ENCODE results near the gene PSMC4.

PSMC4 gene

DNA sequence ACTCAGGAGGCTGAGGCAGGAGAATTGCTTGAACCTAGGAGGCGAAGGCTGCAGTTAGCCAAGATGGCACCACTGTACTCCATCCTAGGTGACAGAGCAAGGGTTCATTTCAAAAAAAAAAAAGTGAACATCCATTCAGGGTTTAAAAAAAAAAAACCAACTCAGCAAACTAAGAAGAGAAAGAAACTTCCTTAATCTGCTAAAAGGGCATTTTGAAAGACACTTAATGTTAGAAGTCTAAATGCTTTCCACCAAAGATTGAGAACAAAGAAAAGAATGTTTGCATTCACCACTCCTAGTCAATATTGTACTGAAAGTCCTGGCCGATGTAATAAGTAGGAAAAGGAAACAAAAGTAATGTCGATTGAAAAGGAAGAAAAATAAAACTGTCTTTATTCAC lies 7.1 kb upstream of the PSMC4 start:
- TF ChIP-seq CTCF (IDR thresholded peaks at IDR 0.05) (no peak), ZFX (IDR thresholded peaks at IDR 0.05; ENCODE audit: borderline replicate concordance) (no peak)
- H3K27ac ChIP-seq: no peak overlapping the region

DNA sequence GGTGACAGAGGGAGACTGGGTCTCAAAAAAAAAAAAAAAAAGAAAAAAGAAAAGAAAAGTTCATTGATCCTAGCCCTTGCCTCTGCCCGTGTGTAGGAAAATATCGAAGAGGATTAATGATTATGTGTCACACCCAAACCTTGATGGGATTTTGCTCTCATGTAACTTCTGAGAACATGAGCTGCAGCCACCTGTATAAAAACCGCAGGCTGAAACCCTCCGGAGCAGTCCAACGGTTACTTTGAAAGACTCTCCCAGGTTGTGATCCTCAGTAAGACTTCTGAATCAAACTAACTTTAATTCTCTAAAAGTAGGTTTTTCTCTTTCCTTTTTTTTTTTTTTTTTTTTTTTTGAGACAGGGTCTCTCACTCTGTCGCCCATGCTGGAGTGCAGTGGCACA lies 4.3 kb upstream of the PSMC4 start:
- no peak overlapping the region for H3K27ac ChIP-seq
- TF ChIP-seq ZFX (IDR thresholded peaks at IDR 0.05; ENCODE audit: borderline replicate concordance) (no peak), CTCF (IDR thresholded peaks at IDR 0.05) (no peak)

GRCh38 chr19:39967561-39967960 lies 3.4 kb upstream of the PSMC4 start:
- TF ChIP-seq CTCF (IDR thresholded peaks at IDR 0.05): no peak
- TF ChIP-seq ZFX (IDR thresholded peaks at IDR 0.05; ENCODE audit: borderline replicate concordance): no peak
- H3K27ac ChIP-seq: no peak overlapping the region

DNA sequence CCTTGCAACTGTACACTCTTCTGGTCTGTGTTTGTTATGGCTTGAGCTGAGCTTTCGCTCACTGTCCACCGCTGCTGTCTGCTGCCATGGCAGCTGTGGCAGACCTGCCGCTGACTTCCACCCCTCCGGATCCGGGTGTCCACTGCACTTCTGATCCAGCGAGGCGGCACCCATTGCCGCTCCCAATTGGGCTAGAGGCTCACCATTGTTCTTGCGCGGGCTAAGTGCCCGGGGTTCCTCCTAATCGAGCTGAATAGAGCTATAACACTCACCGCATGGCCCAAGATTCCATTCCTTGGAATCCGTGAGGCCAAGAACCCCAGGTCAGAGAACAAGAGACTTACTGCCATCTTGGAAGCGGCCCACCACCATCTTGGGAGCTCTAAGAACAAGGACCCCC lies 2.2 kb upstream of the PSMC4 start:
- H3K27ac ChIP-seq: no peak overlapping the region
- no peak for TF ChIP-seq ZFX (IDR thresholded peaks at IDR 0.05; ENCODE audit: borderline replicate concordance)
- no peak for TF ChIP-seq CTCF (IDR thresholded peaks at IDR 0.05)

- no peak overlapping the region for H3K27ac ChIP-seq
- TF ChIP-seq ZFX (IDR thresholded peaks at IDR 0.05; ENCODE audit: borderline replicate concordance) (no peak), CTCF (IDR thresholded peaks at IDR 0.05) (no peak)
These were observed 1.7 kb upstream of the PSMC4 start for GRCh38 chr19:39969266-39969665.

DNA sequence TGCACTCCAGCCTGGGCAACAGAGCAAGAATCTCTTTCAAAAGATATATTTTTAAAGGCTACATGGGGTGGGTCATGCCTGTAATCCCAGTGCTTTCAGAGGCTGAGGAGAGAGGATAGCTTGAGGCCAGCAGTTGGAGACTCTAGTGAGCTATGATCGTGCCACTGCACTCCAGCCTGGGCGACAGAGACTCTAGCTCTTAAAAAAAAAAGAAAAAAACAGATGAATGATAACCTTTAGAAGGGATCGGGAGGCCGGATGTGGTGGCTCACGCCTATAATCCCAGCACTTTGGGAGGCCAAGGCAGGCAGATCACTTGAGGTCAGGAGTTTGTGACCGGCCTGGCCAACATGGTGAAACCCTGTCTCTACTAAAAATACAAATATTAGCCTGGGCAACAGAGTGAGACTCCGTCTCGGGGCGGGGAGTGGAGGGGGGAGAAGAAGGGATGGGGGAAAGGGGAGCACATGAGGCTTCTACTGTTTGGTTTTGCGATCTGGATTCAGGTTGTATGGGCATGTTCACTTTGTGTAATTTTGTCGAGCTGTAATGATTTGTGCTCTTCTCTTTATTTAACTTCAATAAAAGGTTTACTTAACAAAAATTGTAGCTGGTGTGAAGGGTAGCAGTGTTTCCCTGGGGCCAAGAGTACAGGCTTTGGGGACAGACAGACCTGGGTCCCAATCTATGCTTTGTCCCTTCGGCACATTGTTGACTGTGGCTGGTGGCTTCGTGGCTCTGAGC lies 1.1 kb upstream of the PSMC4 start:
- peak overlapping the region; percentile 76 for H3K27ac ChIP-seq
- TF ChIP-seq ZFX (IDR thresholded peaks at IDR 0.05; ENCODE audit: borderline replicate concordance) (no peak), CTCF (IDR thresholded peaks at IDR 0.05) (no peak)

- peak overlapping the region; percentile 76 for H3K27ac ChIP-seq
- no peak for TF ChIP-seq CTCF (IDR thresholded peaks at IDR 0.05)
- TF ChIP-seq ZFX (IDR thresholded peaks at IDR 0.05; ENCODE audit: borderline replicate concordance): no peak
These were observed 615 bp upstream of the PSMC4 start for GRCh38 chr19:39970425-39970674.
